Urinary bladder (tissue), 4 donors: ENCODE data around the gene IFNA7. TPM values are rescaled to one million over a fixed set of nuclear protein-coding genes. Genes with fewer than 3 reads are reported as not detected.
"Not testable (repeated sequence)": the region's sequence is repeated elsewhere in the genome, so short reads cannot be mapped to it uniquely, and the experiment has no call there.

Experiments
- DNase-seq: peaks from one replicate; pipeline ENCODE4 v3.0.0-alpha.2; 2015; ENCODE audit errors: extremely low spot score
- H3K27ac ChIP-seq: one replicate; pipeline ENCODE4 v1.5.1; 2013; ENCODE audit warnings: low read depth, mild to moderate bottlenecking, moderate library complexity
- H3K36me3 ChIP-seq: one replicate; pipeline ENCODE4 v1.6.1; 2013; ENCODE audit warnings: mild to moderate bottlenecking, moderate library complexity; ENCODE audit not compliant: insufficient read depth
- H3K4me1 ChIP-seq: one replicate; pipeline ENCODE4 v1.6.1; 2013; ENCODE audit warnings: mild to moderate bottlenecking, moderate library complexity; ENCODE audit not compliant: insufficient read depth
- H3K4me3 ChIP-seq: one replicate; pipeline ENCODE4 v1.5.1; 2013; ENCODE audit warnings: low read depth, low read length
- WGBS: extraction: QIAGEN DNeasy Blood & Tissue Kit; methylation state at CpG from one replicate; pipeline ENCODE4 v1.1.7; 2013; 5-methylcytosine and 5-hydroxymethylcytosine counted together
- polyA plus RNA-seq: library from polyadenylated mRNA; stranded (reverse); fragments of 200-250 nt; gene quantifications from one replicate; pipeline ENCODE4 v1.2.3, GENCODE V29; 2013
- total RNA-seq: library from RNA; depleted of rRNA; stranded (reverse); fragments of >200 nt; gene quantifications from one replicate; pipeline ENCODE4 v1.2.3, GENCODE V29; 2014
- donor health status: healthy with polysubstance abuse.
- donor health status: healthy.

IFNA7 gene
- total and polyA plus RNA-seq, 2 donors = not detected

DNA sequence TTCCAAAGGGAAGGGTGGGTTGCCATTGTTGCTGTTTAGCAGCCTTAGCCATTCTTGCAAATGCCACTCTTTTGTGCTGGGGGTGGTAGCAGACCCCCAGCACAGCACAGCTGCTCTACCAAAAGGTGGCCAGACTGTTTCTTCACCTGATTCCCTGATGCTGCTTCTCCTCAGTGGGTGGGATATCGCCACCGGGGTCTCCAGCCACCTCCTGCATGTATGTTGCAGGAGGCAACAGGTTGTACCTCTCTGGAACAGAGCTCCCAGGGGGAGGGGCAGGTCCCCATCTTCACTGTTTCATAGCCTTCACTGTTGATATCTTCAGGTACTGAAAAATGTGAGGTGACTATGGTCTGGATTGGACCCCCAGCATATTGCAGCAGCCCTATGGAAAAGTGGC lies 8.8 kb upstream of the IFNA7 start:
- H3K27ac ChIP-seq, H3K4me3 ChIP-seq, H3K4me1 ChIP-seq, H3K36me3 ChIP-seq, DNase-seq: not testable (repeated sequence)
- 94% methylated on average over 2 of the region's 2 CpGs for WGBS

- no peaks in the 10 kb centered on the region for H3K4me1 ChIP-seq
- no peak overlapping the region for H3K4me3 ChIP-seq
- H3K36me3 ChIP-seq = no peaks in the 10 kb centered on the region
- 93% methylated on average over 7 of the region's 7 CpGs for WGBS
- no peak overlapping the region for H3K27ac ChIP-seq
- DNase-seq = no peak
Observed at GRCh38 chr9:21210311-21210710, 8.3 kb upstream of the IFNA7 start.

- not testable (repeated sequence) for H3K4me1 ChIP-seq, H3K4me3 ChIP-seq, DNase-seq, H3K36me3 ChIP-seq, H3K27ac ChIP-seq
- 87% methylated on average over 3 of the region's 3 CpGs for WGBS
Observed at GRCh38 chr9:21207043-21207442, 5.0 kb upstream of the IFNA7 start, which contains the start of gene IFNA10. TSS of gene IFNA10 (minus strand) at chr9:21207143. CDS start at chr9:21207097, 46 bp downstream.

- no peak for DNase-seq
- no peaks in the 10 kb centered on the region for H3K4me1 ChIP-seq
- no peak overlapping the region for H3K27ac ChIP-seq
- no peak overlapping the region for H3K4me3 ChIP-seq
- no peaks in the 10 kb centered on the region for H3K36me3 ChIP-seq
Observed at GRCh38 chr9:21205204-21205603, 3.2 kb upstream of the IFNA7 start.

- not testable (repeated sequence) for DNase-seq, H3K4me3 ChIP-seq, H3K4me1 ChIP-seq, H3K36me3 ChIP-seq, H3K27ac ChIP-seq
- WGBS = 38% methylated on average over 6 of the region's 6 CpGs
Observed at GRCh38 chr9:21194867-21195776, 6.9 kb downstream of the IFNA7 start.

DNA sequence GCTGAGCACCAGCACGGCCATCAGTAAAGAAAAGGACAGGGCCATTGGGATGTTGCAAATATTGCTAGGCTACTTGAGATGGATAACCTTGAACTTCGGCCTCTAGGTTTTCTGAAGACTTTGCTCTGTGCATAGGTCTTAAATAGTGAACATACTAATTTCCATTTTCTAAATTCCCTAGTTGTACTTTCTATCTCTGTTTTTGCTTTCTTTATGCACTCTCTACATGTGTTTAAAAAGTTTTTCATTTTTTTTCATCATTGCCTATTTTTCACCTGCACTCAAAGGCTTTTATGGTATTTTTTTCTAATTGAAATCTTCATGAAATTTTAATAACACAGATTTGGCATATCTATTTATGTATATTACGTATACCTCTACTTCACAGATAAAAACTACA lies 14.5 kb downstream of the IFNA7 start, which contains the start of gene IFNA4:
TSS of gene IFNA4 (minus strand) at position 101 of the 400 bp plus-strand sequence. CDS start at position 45, 56 bp downstream.
- DNase-seq, H3K36me3 ChIP-seq, H3K4me3 ChIP-seq, H3K27ac ChIP-seq, H3K4me1 ChIP-seq: not testable (repeated sequence)
- WGBS = 89% methylated on average over 3 of the region's 3 CpGs

GRCh38 chr9:21182810-21183736 lies 18.9 kb downstream of the IFNA7 start:
- H3K4me3 ChIP-seq, H3K27ac ChIP-seq, H3K36me3 ChIP-seq, H3K4me1 ChIP-seq, DNase-seq: not testable (repeated sequence)
- 48% methylated on average over 4 of the region's 4 CpGs for WGBS

DNA sequence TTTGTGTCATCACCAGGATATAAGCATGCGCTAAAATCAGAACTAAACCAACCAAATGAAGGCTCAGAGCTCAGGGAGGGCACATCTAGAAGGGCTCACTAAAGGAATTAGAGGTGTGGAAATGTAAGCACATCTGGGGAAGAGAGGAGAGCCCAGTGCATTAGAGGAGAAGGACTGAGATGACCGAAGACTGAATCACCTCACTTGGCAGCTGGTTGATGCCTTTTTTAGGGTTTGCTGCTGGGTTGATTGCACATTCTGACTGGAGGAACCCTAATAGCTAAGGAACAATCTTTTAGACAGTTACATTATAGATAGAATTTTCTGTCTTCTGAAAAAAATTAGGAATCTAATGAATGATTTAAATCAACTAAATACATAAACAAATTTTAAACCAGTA lies 27.3 kb downstream of the IFNA7 start:
- H3K36me3 ChIP-seq = no peaks in the 10 kb centered on the region
- WGBS = 78% methylated on average over 2 of the region's 2 CpGs
- no peak for DNase-seq
- H3K4me3 ChIP-seq = no peak overlapping the region
- no peak overlapping the region for H3K27ac ChIP-seq
- no peaks in the 10 kb centered on the region for H3K4me1 ChIP-seq

GRCh38 chr9:21172156-21172555 lies 29.8 kb downstream of the IFNA7 start:
- no peak for DNase-seq
- H3K36me3 ChIP-seq = no peaks in the 10 kb centered on the region
- H3K27ac ChIP-seq = no peak overlapping the region
- H3K4me3 ChIP-seq = no peak overlapping the region
- H3K4me1 ChIP-seq = no peaks in the 10 kb centered on the region
- 91% methylated on average over 3 of the region's 3 CpGs for WGBS

- Histone ChIP-seq H3K4me3 (no peak overlapping the region), H3K36me3 (no peaks in the 10 kb centered on the region), H3K27ac (no peak overlapping the region), H3K4me1 (no peaks in the 10 kb centered on the region)
- DNase-seq = no peak
- 92% methylated on average over 1 of the region's 1 CpG for WGBS
Observed at GRCh38 chr9:21171351-21171750, 30.7 kb downstream of the IFNA7 start.

GRCh38 chr9:21166560-21166959 lies 35.4 kb downstream of the IFNA7 start, which contains the start of gene IFNA21:
TSS of gene IFNA21 (minus strand) at chr9:21166660. CDS start at chr9:21166612, 48 bp downstream.
- not testable (repeated sequence) for H3K27ac ChIP-seq, H3K4me3 ChIP-seq, H3K4me1 ChIP-seq, H3K36me3 ChIP-seq, DNase-seq
- 84% methylated on average over 2 of the region's 2 CpGs for WGBS

- DNase-seq = no peak
- Histone ChIP-seq H3K36me3 (no peaks in the 10 kb centered on the region), H3K4me1 (no peaks in the 10 kb centered on the region), H3K4me3 (no peak overlapping the region), H3K27ac (no peak overlapping the region)
- 95% methylated on average over 1 of the region's 1 CpG for WGBS
Observed at GRCh38 chr9:21165516-21165915, 36.5 kb downstream of the IFNA7 start.

DNA sequence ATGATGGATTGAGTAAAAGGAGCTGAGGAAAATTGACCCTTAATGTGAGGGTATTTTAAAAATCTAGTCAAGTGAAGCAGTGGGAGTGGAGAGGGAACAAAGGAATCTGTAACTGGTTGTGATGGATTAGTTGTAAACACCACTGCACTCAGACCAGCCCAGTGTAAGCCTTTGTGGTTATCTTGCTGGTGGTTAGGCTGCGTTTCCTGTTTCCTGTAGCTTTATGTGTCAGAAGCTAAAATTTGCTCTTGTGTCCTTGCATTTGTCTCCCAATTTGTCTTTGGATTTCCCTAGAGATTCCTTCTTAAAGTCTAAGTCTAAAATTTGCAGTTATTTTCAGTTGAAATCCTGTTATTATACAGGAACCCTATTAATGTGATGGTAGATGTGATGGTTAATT lies 41.8 kb downstream of the IFNA7 start:
- no peak overlapping the region for H3K27ac ChIP-seq
- no peak overlapping the region for H3K4me3 ChIP-seq
- 17% methylated on average over 1 of the region's 1 CpG for WGBS
- no peaks in the 10 kb centered on the region for H3K4me1 ChIP-seq
- DNase-seq = no peak
- no peaks in the 10 kb centered on the region for H3K36me3 ChIP-seq
